Fibroblast of lung (primary cell): ENCODE results near the gene CDH4. TPM values are rescaled to one million over a fixed set of nuclear protein-coding genes. Genes with fewer than 3 reads are reported as not detected.

Experiments used
- DNase-seq, 2 donors: peaks; one replicate each; pipeline versions ENCODE4 v3.0.0 to v3.0.0-alpha.2; 2010; ENCODE audit warnings: low read depth in 2 of 2
- H2AFZ ChIP-seq: 2 replicates; pipeline ENCODE4 v1.5.1; 2012; ENCODE audit warnings: low read length, control low read depth, inconsistent platforms
- H3K27ac ChIP-seq: 2 replicates; pipeline ENCODE4 v1.5.1; 2011; ENCODE audit warnings: low read length, control low read depth; ENCODE audit not compliant: insufficient read depth
- H3K27me3 ChIP-seq: 2 replicates; pipeline ENCODE4 v1.5.1; 2011; ENCODE audit warnings: mild to moderate bottlenecking, low read length; ENCODE audit not compliant: control insufficient read depth, insufficient read depth
- H3K36me3 ChIP-seq: 2 replicates; pipeline ENCODE4 v1.5.1; 2011; ENCODE audit warnings: low read length; ENCODE audit not compliant: control insufficient read depth, insufficient read depth
- H3K4me1 ChIP-seq: 2 replicates; pipeline ENCODE4 v1.5.1; 2011; ENCODE audit warnings: low read length; ENCODE audit not compliant: control insufficient read depth, insufficient read depth; ENCODE audit errors: extremely low read depth
- H3K4me2 ChIP-seq: 2 replicates; pipeline ENCODE4 v1.5.1; 2011; ENCODE audit warnings: low read length, control low read depth; ENCODE audit not compliant: insufficient read depth; ENCODE audit errors: extremely low read depth
- H3K4me3 ChIP-seq, 4 experiments: fragments of 200-600 bp in 1 of 4; sonication (generic) in 1 of 4; replicated peaks in 1 of 4; 2 replicates each; pipeline ENCODE4 v1.5.1; 2011 to 2016; ENCODE audit warnings: low read length in 4 of 4, low read depth in 3 of 4, mild to moderate bottlenecking in 3 of 4, control low read depth in 2 of 4, inconsistent platforms in 1 of 4, mixed read lengths in 1 of 4; ENCODE audit not compliant: insufficient read depth in 1 of 4; ENCODE audit errors: control extremely low read depth in 1 of 4
- H3K79me2 ChIP-seq: 2 replicates; pipeline ENCODE4 v1.5.1; 2012; ENCODE audit warnings: mild to moderate bottlenecking, low read length, inconsistent platforms; ENCODE audit not compliant: control insufficient read depth, insufficient read depth
- H3K9ac ChIP-seq: 2 replicates; pipeline ENCODE4 v1.5.1; 2011; ENCODE audit warnings: mild to moderate bottlenecking, low read length, control low read depth; ENCODE audit not compliant: insufficient read depth
- H3K9me3 ChIP-seq: 2 replicates; pipeline ENCODE4 v1.5.1; 2012; ENCODE audit warnings: low read depth, low read length; ENCODE audit not compliant: control insufficient read depth, insufficient read depth
- H4K20me1 ChIP-seq: 2 replicates; pipeline ENCODE4 v1.5.1; 2011; ENCODE audit warnings: low read length; ENCODE audit not compliant: control insufficient read depth, insufficient read depth; ENCODE audit errors: extremely low read depth
- EZH2 ChIP-seq: IDR thresholded peaks from 2 replicates; pipeline ENCODE4 v1.5.1; 2012; ENCODE audit warnings: low read length, control low read depth, mild to moderate bottlenecking; ENCODE audit errors: missing control alignments
- polyA plus RNA-seq, 2 donors: library from polyadenylated mRNA; depleted of rRNA in 1 of 2; stranded (reverse) in 1 of 2; unstranded in 1 of 2; fragments of >200 nt; gene quantifications; 2 replicates each; pipeline ENCODE4 v1.2.1, GENCODE V29; 2011 to 2012; ENCODE audit warnings: missing spikeins in 1 of 2
- total RNA-seq: library from RNA; depleted of rRNA; stranded (reverse); fragments of >200 nt; gene quantifications from 2 replicates; pipeline ENCODE4 v1.2.1, GENCODE V29; 2014
- TF ChIP-seq, protein P1 (sequence below), 2 donors: IDR thresholded peaks in 1 of 2; conservative IDR thresholded peaks in 1 of 2; 1 replicate in 1 of 2; 2 replicates in 1 of 2; pipeline ENCODE4 v1.5.1; 2011 to 2012; ENCODE audit warnings: low read length in 2 of 2, control low read depth in 1 of 2, inconsistent platforms in 1 of 2, low read depth in 1 of 2, mild to moderate bottlenecking in 1 of 2

Gene CDH4
- total and polyA plus RNA-seq, 2 donors (not counting 1 experiment from before 2014, with no cell fraction given) = 4.8 to 6.8 TPM

DNA sequence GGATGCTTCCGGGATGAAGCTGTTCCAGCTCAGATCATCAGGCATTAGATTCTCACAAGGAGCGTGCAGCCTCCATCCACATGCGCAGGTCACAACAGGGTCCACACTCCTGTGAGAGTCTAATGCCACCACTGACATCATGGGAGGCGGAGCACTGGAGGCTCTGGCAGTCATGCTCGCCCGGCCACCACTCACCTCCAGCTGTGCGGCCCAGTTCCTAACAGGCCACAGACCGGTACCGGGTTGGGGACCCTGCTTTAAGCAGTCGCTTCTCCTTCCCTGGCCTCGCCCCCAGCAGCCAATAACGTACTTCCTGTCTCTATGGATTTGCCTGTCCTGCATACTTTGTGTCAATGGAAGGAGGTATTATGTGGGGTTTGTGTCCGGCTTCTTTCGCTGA lies 576.8 kb downstream of the CDH4 start:
- H3K79me2 ChIP-seq = no peaks in the 10 kb centered on the region
- no peaks in the 10 kb centered on the region for H3K36me3 ChIP-seq
- TF ChIP-seq, protein P1, sequence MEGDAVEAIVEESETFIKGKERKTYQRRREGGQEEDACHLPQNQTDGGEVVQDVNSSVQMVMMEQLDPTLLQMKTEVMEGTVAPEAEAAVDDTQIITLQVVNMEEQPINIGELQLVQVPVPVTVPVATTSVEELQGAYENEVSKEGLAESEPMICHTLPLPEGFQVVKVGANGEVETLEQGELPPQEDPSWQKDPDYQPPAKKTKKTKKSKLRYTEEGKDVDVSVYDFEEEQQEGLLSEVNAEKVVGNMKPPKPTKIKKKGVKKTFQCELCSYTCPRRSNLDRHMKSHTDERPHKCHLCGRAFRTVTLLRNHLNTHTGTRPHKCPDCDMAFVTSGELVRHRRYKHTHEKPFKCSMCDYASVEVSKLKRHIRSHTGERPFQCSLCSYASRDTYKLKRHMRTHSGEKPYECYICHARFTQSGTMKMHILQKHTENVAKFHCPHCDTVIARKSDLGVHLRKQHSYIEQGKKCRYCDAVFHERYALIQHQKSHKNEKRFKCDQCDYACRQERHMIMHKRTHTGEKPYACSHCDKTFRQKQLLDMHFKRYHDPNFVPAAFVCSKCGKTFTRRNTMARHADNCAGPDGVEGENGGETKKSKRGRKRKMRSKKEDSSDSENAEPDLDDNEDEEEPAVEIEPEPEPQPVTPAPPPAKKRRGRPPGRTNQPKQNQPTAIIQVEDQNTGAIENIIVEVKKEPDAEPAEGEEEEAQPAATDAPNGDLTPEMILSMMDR (conservative IDR thresholded peaks at IDR 0.05 in 1 of 2, IDR thresholded peaks at IDR 0.05 in 1 of 2; ENCODE audit: low read depth in 1 of 2, low read length in 2 of 2) = no peak
- no peak for TF ChIP-seq EZH2

DNA sequence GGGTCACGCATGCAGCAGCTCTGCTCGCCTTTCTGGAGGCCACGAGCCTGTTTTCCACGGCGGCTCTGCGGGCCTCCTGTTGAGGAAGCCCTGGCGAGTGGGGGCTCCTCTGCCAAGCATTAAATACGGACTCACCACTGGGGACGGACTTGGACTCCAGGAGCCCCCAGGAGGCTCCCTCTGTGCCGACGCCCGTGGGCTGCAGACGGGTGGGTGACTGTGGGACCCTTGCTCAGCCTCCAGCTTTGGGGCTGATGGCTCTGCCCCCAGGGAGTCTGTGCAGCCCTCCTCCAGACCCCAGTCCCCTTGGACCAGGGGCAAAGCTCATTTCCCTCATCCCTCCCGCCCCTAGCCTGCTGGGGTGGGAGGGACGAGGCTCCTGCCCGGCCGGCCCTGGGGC lies 577.5 kb downstream of the CDH4 start:
- Histone ChIP-seq H3K9ac (no peak overlapping the region), H2AFZ (no peak overlapping the region), H3K9me3 (no peaks in the 10 kb centered on the region), H3K4me3 (no peak overlapping the region), H3K4me2 (no peak overlapping the region), H3K27me3 (no peaks in the 10 kb centered on the region), H4K20me1 (no peaks in the 10 kb centered on the region), H3K36me3 (no peaks in the 10 kb centered on the region), H3K27ac (no peak overlapping the region), H3K4me1 (no peaks in the 10 kb centered on the region), H3K79me2 (no peaks in the 10 kb centered on the region)
- TF ChIP-seq, protein P1 (conservative IDR thresholded peaks at IDR 0.05 in 1 of 2, IDR thresholded peaks at IDR 0.05 in 1 of 2; ENCODE audit: low read depth in 1 of 2, low read length in 2 of 2) = no peak
- TF ChIP-seq EZH2 = no peak
- no peak for DNase-seq

More for the DNA sequence above, 576.8 kb downstream of the CDH4 start:
- Histone ChIP-seq H3K9ac (no peak overlapping the region), H3K27me3 (no peaks in the 10 kb centered on the region), H4K20me1 (no peaks in the 10 kb centered on the region), H3K9me3 (no peaks in the 10 kb centered on the region), H2AFZ (no peak overlapping the region), H3K4me1 (no peaks in the 10 kb centered on the region), H3K4me2 (no peak overlapping the region), H3K4me3 (no peak overlapping the region), H3K27ac (no peak overlapping the region)
- DNase-seq = no peak

- H3K4me3 ChIP-seq = no peak overlapping the region
- no peak overlapping the region for H3K9ac ChIP-seq
- no peak overlapping the region for H3K27ac ChIP-seq
- H3K36me3 ChIP-seq = no peaks in the 10 kb centered on the region
- DNase-seq = no peak
- H3K9me3 ChIP-seq = no peaks in the 10 kb centered on the region
- H3K4me1 ChIP-seq = no peaks in the 10 kb centered on the region
- H4K20me1 ChIP-seq = no peaks in the 10 kb centered on the region
- no peak overlapping the region for H3K4me2 ChIP-seq
- H3K79me2 ChIP-seq = no peaks in the 10 kb centered on the region
- H3K27me3 ChIP-seq = no peaks in the 10 kb centered on the region
- TF ChIP-seq EZH2 = no peak
- TF ChIP-seq, protein P1 (conservative IDR thresholded peaks at IDR 0.05 in 1 of 2, IDR thresholded peaks at IDR 0.05 in 1 of 2; ENCODE audit: low read depth in 1 of 2, low read length in 2 of 2) = no peak
- no peak overlapping the region for H2AFZ ChIP-seq
These were observed 578.3 kb downstream of the CDH4 start for GRCh38 chr20:61830241-61830930.
